ENCODE data around the gene STBD1. TPM values are rescaled to one million over a fixed set of nuclear protein-coding genes. Genes with fewer than 3 reads are reported as not detected.
"Not testable (repeated sequence)": the region's sequence is repeated elsewhere in the genome, so short reads cannot be mapped to it uniquely, and the experiment has no call there.

Gene STBD1
- total RNA-seq, 4 donors from 2014 or later = 12.8 to 49.3 (median 24.9) TPM

DNA sequence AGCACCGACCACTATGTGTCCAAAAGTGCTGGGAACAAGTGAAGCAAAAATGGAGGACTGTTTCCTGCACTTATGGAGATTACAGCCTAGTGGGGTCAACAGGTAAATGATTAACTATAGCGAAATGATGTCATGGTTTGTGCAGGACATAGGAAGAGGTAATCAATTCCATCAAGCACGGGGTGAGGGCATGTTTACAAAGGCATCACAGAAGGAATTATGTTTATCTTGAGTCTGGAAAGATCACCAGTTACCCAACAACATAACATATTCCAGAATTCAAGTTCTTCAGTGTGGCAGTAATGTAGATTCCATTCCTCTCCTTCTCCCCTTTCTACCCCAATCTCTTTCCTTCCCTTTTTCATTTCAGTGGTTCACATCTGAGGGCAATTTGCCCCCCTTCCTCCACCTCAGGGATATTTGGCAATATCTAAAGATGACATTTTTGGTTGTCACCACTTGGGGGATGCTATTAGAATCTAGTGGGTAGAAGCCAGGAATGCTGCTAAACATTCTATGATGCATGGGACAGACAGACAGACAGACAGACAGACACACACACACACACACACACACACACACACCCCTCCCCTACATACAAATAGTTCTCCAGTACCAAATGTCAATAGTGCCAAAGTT lies 30.9 kb upstream of the STBD1 start:
- no peak for ATAC-seq (ENCODE audit: low FRiP score)
- TF ChIP-seq, protein P1, sequence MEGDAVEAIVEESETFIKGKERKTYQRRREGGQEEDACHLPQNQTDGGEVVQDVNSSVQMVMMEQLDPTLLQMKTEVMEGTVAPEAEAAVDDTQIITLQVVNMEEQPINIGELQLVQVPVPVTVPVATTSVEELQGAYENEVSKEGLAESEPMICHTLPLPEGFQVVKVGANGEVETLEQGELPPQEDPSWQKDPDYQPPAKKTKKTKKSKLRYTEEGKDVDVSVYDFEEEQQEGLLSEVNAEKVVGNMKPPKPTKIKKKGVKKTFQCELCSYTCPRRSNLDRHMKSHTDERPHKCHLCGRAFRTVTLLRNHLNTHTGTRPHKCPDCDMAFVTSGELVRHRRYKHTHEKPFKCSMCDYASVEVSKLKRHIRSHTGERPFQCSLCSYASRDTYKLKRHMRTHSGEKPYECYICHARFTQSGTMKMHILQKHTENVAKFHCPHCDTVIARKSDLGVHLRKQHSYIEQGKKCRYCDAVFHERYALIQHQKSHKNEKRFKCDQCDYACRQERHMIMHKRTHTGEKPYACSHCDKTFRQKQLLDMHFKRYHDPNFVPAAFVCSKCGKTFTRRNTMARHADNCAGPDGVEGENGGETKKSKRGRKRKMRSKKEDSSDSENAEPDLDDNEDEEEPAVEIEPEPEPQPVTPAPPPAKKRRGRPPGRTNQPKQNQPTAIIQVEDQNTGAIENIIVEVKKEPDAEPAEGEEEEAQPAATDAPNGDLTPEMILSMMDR (IDR thresholded peaks at IDR 0.05) = no peak
- DNase-seq (ENCODE audit: low spot score) = no peak

DNA sequence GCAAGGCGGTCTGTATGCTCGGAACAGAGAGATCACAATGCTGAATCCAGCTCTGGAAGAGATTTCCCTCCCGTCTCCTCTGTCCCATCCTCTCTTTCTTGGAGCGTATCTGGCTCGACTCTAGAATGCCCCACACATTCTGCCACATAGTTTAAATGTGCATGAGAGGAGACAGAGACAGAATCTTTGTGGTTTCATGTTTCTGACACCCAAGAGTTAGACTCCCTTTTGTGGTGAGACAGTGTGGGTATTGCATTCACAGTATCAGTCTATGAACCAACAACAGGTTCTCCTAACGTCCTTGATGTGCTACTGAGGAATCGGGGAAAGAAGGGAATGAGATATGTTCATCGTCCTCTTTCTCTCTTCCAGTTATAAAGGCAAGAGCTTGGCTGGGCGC lies 29.7 kb upstream of the STBD1 start:
- DNase-seq (ENCODE audit: low spot score) (no peak), ATAC-seq (ENCODE audit: low FRiP score) (no peak)
- TF ChIP-seq, protein P1 (IDR thresholded peaks at IDR 0.05) = no peak

DNA sequence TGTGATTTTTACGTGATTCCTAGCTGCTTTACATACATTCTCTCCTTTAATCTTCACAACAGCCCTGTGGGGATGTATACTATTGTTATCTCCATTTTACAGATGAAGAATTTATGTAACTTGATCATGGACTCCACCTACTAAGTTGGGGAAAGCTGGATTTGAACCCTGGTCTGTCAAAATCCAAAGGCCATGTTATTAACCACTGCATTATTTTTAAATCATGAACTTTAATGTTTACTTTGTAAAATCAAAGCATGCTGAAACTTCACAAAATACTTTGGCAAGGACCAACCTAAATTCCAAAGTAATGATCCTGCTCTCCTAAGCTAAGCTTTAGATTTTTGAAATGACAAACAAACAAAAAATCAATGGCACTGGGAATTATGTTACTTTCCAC lies 28.9 kb upstream of the STBD1 start:
- ATAC-seq (ENCODE audit: low FRiP score) = no peak
- DNase-seq (ENCODE audit: low spot score) = no peak
- TF ChIP-seq, protein P1 (IDR thresholded peaks at IDR 0.05) = no peak

DNA sequence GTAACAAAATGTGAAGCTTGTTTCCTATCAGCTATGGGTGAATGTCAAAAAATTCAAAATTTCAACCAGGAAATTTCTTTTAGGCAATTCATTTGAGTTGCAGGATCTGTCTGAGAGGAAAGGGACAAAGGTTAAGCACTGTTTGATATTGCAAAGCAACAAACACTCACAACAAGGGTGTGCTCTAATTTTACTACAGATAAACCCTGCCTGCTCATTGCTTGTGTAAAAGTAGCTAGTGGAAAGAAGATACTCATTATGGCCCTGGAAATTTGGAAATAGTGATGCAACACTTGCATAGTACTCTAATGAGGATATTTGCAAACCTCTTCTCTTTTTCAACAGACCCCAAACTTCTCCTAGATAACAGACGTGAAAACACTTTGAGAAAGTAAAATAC lies 27.9 kb upstream of the STBD1 start:
- ATAC-seq (ENCODE audit: low FRiP score) (no peak), DNase-seq (ENCODE audit: low spot score) (no peak)
- TF ChIP-seq, protein P1 (IDR thresholded peaks at IDR 0.05) = no peak

DNA sequence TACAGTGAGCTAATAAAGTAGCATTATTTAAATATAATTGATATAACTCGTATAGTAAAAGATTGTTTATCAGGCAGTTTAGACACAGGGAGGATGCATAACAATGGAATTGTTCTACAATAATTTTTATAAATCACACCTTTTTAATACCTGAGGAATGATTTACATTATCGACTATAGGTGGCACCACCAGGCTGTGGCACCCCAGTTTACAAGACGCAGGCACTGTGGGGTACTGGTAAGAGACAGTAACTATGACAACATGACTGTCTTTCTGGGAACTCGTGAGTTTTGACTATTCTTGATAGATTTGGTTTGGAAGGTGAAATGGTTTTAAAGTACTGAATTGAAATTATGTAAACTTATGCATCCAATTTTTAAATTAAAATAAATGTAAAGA lies 27.1 kb upstream of the STBD1 start:
- DNase-seq (ENCODE audit: low spot score) = no peak
- ATAC-seq (ENCODE audit: low FRiP score) = no peak
- TF ChIP-seq, protein P1 (IDR thresholded peaks at IDR 0.05) = no peak

DNA sequence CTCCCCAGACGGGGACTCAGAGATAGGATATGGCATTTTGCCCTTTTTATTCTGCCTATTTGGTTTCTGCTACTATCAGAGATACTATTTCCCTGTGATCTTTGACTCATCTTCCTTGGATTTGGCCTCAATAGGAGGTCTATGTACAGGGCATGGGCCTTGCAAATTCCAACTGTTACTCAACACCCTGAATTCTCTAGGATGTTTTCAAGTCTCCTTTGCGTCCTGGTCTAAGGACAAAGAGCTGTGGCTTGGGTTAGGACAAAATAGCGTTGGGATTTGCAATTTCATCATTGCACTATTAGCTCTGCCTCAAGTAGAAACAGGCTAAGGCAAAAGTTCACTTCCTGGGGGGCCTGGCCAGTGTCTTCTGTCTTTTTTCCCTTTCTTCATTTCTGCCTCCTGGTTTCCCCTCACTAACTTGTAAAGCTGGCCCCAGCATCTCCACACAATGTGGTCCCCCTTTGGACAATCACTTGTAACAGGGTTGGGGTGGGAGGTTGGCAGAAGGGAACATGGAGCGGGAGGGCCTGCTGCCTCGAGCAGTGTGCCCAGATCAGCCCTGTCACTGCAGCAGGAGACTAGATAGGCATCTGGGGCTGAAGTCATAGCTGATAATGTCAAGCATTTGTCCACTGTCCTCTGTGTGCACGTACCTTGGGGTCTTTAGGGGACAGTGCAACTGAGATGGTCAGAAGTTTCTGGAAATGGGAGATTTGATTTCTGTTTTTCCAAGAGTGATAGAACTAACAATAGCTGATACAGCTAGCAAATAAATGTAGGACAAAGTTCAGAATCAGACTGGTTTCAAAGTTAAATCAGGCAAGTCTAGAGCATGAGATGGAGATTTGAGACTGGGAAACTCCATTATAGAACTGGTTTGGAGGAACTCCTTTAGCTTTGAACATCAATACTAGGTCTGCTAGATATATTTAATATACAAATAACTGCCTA lies 25.8 kb upstream of the STBD1 start:
- no peak for DNase-seq (ENCODE audit: low spot score)
- TF ChIP-seq, protein P1 (IDR thresholded peaks at IDR 0.05) = no peak
- no peak for ATAC-seq (ENCODE audit: low FRiP score)

DNA sequence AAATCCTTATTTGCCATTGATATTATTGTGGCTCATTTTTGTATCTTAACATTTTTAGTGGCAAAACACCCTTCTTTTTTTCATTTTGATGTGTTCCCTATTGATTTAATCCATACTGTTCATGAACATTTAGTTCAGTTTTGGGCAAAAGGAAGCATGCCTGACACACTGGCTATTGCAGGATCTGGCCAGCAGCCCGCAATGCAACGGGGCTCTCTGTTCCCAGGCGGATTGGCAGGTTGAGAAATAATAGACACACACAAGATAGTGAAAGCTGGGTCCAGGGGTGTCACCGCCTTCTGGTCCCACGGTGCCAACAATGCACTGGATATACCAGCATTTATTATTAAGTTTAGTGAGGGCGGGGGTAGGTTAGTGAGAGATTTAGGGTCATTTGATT lies 24.9 kb upstream of the STBD1 start:
- DNase-seq (ENCODE audit: low spot score); ATAC-seq (ENCODE audit: low FRiP score): not testable (repeated sequence)

Measured in omental fat pad (tissue), 4 donors.